Stimulated activated CD4-positive, alpha-beta T cell treated with anti-CD3 and anti-CD28 coated beads, Interleukin-12 subunit alpha, Interleukin-12 subunit beta, amount 100 ng/mL, for 48 hours (primary cell): ENCODE measurements around the gene ITIH4.

Source experiments
- DNase-seq, 3 donors: peaks; one replicate each; pipeline ENCODE4 v3.0.0-alpha.2; 2020; ENCODE audit warnings: low read depth in 2 of 3, low spot score in 1 of 3

Gene ITIH4

GRCh38 chr3:52834871-52835501 lies 4.5 kb upstream of the ITIH4 start, which contains the start of gene MUSTN1:
TSS of gene MUSTN1 (minus strand) at chr3:52835019. CDS start at chr3:52834948, 71 bp downstream.
- DNase-seq = no peak

- no peak for DNase-seq
These were observed 2.7 kb upstream of the ITIH4 start for GRCh38 chr3:52833202-52833601.

- no peak for DNase-seq
These were observed 1.2 kb upstream of the ITIH4 start for GRCh38 chr3:52831500-52832301.

- DNase-seq = no peak
These were observed 487 bp downstream of the ITIH4 start for GRCh38 chr3:52829906-52830463.

- no peak for DNase-seq
These were observed 990 bp downstream of the ITIH4 start for GRCh38 chr3:52829482-52829881.

GRCh38 chr3:52827866-52828376 lies 2.6 kb downstream of the ITIH4 start:
- DNase-seq = no peak

GRCh38 chr3:52827441-52827840 lies 3.0 kb downstream of the ITIH4 start:
- no peak for DNase-seq

- no peak for DNase-seq
These were observed 6.4 kb downstream of the ITIH4 start for GRCh38 chr3:52824037-52824436.

GRCh38 chr3:52822363-52822762 lies 8.1 kb downstream of the ITIH4 start:
- DNase-seq = no peak

- peak in 2 of 3 donors; percentile 12 to 17 for DNase-seq
These were observed 9.7 kb downstream of the ITIH4 start for GRCh38 chr3:52820736-52821135.

GRCh38 chr3:52819936-52820335 lies 10.5 kb downstream of the ITIH4 start:
- no peak for DNase-seq

- DNase-seq = no peak
These were observed 12.6 kb downstream of the ITIH4 start for GRCh38 chr3:52817860-52818259.

GRCh38 chr3:52817221-52817620 lies 13.3 kb downstream of the ITIH4 start:
- DNase-seq = no peak

GRCh38 chr3:52816654-52817053 lies 13.8 kb downstream of the ITIH4 start:
- no peak for DNase-seq

GRCh38 chr3:52816199-52816598 lies 14.3 kb downstream of the ITIH4 start:
- DNase-seq = no peak

GRCh38 chr3:52813810-52814209 lies 16.7 kb downstream of the ITIH4 start:
- DNase-seq = no peak

- DNase-seq = no peak
These were observed 18.9 kb downstream of the ITIH4 start for GRCh38 chr3:52811452-52812011.

- no peak for DNase-seq
These were observed 19.5 kb downstream of the ITIH4 start for GRCh38 chr3:52810923-52811322.

GRCh38 chr3:52809662-52810377 lies 20.7 kb downstream of the ITIH4 start:
- no peak for DNase-seq

GRCh38 chr3:52809149-52809548 lies 21.3 kb downstream of the ITIH4 start:
- DNase-seq = no peak
